Mesenchymal stem cell (in vitro differentiated cells and primary cell): ENCODE data around the gene SCUBE1.

Experiments
- DNase-seq: peaks from one replicate; pipeline ENCODE4 v3.0.0-alpha.2; 2013
- H2AFZ ChIP-seq: one replicate; pipeline ENCODE4 v1.6.1; 2013; ENCODE audit warnings: low read depth, mild to moderate bottlenecking, control low read depth, inconsistent platforms, low read length, moderate library complexity
- H2AK5ac ChIP-seq: 2 replicates; pipeline ENCODE4 v1.6.1; 2013; ENCODE audit warnings: low read length, moderate library complexity, mild to moderate bottlenecking, inconsistent platforms; ENCODE audit not compliant: severe bottlenecking
- H2BK120ac ChIP-seq: one replicate; pipeline ENCODE4 v1.6.1; 2013; ENCODE audit warnings: low read depth, mild to moderate bottlenecking, inconsistent platforms, low read length, moderate library complexity
- H2BK12ac ChIP-seq, 2 experiments: one replicate each; pipeline ENCODE4 v1.6.1; 2013; ENCODE audit warnings: inconsistent platforms in 2 of 2, low read length in 2 of 2, mild to moderate bottlenecking in 2 of 2, moderate library complexity in 2 of 2, control low read depth in 1 of 2
- H2BK15ac ChIP-seq: one replicate; pipeline ENCODE4 v1.6.1; 2013; ENCODE audit warnings: mild to moderate bottlenecking, low read depth, inconsistent platforms; ENCODE audit not compliant: poor library complexity, severe bottlenecking
- H2BK5ac ChIP-seq: 2 replicates; pipeline ENCODE4 v1.6.1; 2013; ENCODE audit warnings: low read depth, mild to moderate bottlenecking, low read length, control low read depth, inconsistent platforms; ENCODE audit not compliant: poor library complexity, severe bottlenecking
- H3K14ac ChIP-seq, 2 experiments: one replicate each; pipeline ENCODE4 v1.6.1; 2013; ENCODE audit warnings: inconsistent platforms in 2 of 2, low read length in 2 of 2, control low read depth in 1 of 2, mild to moderate bottlenecking in 1 of 2, moderate library complexity in 1 of 2
- H3K18ac ChIP-seq, 2 experiments: one replicate each; pipeline ENCODE4 v1.6.1; 2013; ENCODE audit warnings: inconsistent platforms in 2 of 2, low read length in 2 of 2, control low read depth in 1 of 2, low read depth in 1 of 2, mild to moderate bottlenecking in 1 of 2
- H3K23ac ChIP-seq, 2 experiments: one replicate each; pipeline ENCODE4 v1.6.1; 2013; ENCODE audit warnings: inconsistent platforms in 2 of 2, low read length in 2 of 2, mild to moderate bottlenecking in 2 of 2, moderate library complexity in 2 of 2, control low read depth in 1 of 2
- H3K27ac ChIP-seq: 2 replicates; pipeline ENCODE4 v1.5.1; 2013; ENCODE audit warnings: mild to moderate bottlenecking, moderate library complexity, low read length, control low read depth, inconsistent platforms; ENCODE audit not compliant: poor library complexity, severe bottlenecking
- H3K27me3 ChIP-seq, 2 experiments: 2 replicates each; pipeline versions ENCODE4 v1.6.1 to v1.7.0; 2013; ENCODE audit warnings: low read length in 2 of 2, mild to moderate bottlenecking in 2 of 2, moderate library complexity in 2 of 2, control low read depth in 1 of 2, inconsistent platforms in 1 of 2; ENCODE audit not compliant: control insufficient read depth in 1 of 2, insufficient read depth in 1 of 2
- H3K36me3 ChIP-seq, 2 experiments: 2 replicates each; pipeline versions ENCODE4 v1.6.1 to v1.7.0; 2013; ENCODE audit warnings: low read length in 2 of 2, control low read depth in 1 of 2, inconsistent platforms in 1 of 2, low read depth in 1 of 2, mild to moderate bottlenecking in 1 of 2; ENCODE audit not compliant: insufficient read depth in 2 of 2, control insufficient read depth in 1 of 2
- H3K4ac ChIP-seq, 2 experiments: one replicate each; pipeline ENCODE4 v1.6.1; 2013; ENCODE audit warnings: inconsistent platforms in 2 of 2, low read length in 2 of 2, mild to moderate bottlenecking in 2 of 2, moderate library complexity in 2 of 2, control low read depth in 1 of 2, low read depth in 1 of 2
- H3K4me1 ChIP-seq: 2 replicates; pipeline ENCODE4 v1.6.1; 2013; ENCODE audit warnings: low read depth, low read length, control low read depth; ENCODE audit not compliant: control insufficient read depth, insufficient read depth
- H3K4me2 ChIP-seq: 2 replicates; pipeline ENCODE4 v1.6.1; 2013; ENCODE audit warnings: low read length, mild to moderate bottlenecking, inconsistent platforms; ENCODE audit not compliant: poor library complexity, severe bottlenecking
- H3K4me3 ChIP-seq, 2 experiments: 2 replicates each; pipeline versions ENCODE4 v1.5.1 to v1.7.0; 2013; ENCODE audit warnings: low read length in 2 of 2, mild to moderate bottlenecking in 2 of 2, control low read depth in 1 of 2, low read depth in 1 of 2; ENCODE audit not compliant: insufficient read depth in 1 of 2
- H3K79me1 ChIP-seq: replicated peaks from 2 replicates; pipeline ENCODE4 v1.6.1; 2013; ENCODE audit warnings: mild to moderate bottlenecking, control low read depth, low read length, inconsistent platforms; ENCODE audit not compliant: poor library complexity, severe bottlenecking
- H3K9ac ChIP-seq: 2 replicates; pipeline ENCODE4 v1.7.0; 2013; ENCODE audit warnings: mild to moderate bottlenecking, low read length, moderate library complexity
- H3K9me3 ChIP-seq: 2 replicates; pipeline ENCODE4 v1.7.0; 2013; ENCODE audit warnings: mild to moderate bottlenecking, low read length; ENCODE audit not compliant: control insufficient read depth
- H4K8ac ChIP-seq: one replicate; pipeline ENCODE4 v1.6.1; 2013; ENCODE audit warnings: inconsistent platforms, mild to moderate bottlenecking, low read length, moderate library complexity
- H4K91ac ChIP-seq: one replicate; pipeline ENCODE4 v1.6.1; 2013; ENCODE audit warnings: mild to moderate bottlenecking, low read length, inconsistent platforms
- WGBS: methylation state at CpG from one replicate; pipeline ENCODE4 v1.1.7; 2013; ENCODE audit warnings: mixed read lengths; 5-methylcytosine and 5-hydroxymethylcytosine counted together

Gene SCUBE1

GRCh38 chr22:43186272-43187170 is 156.7 kb downstream of the SCUBE1 start, which contains the start of gene TTLL12:
Gene TTLL12, minus strand, starts transcription at chr22:43187134. Its CDS starts 65 bp downstream, at chr22:43187069.
- Histone ChIP-seq H3K23ac (peak within 1 kb of the TSS; percentile 42 to 91), H3K4me3 (peak within 1 kb of the TSS; percentile 77 to 85)

GRCh38 chr22:43185860-43186261 is 157.3 kb downstream of the SCUBE1 start:
- WGBS, result 28% methylated on average over 12 of the region's 12 CpGs

More at GRCh38 chr22:43186272-43187170, 156.7 kb downstream of the SCUBE1 start, which contains the start of gene TTLL12:
- peak within 1 kb of the TSS; percentile 13 for H2AK5ac ChIP-seq
- H3K79me1 ChIP-seq, result peaks cover 32% of the 10 kb centered on the region
- peak within 1 kb of the TSS; percentile 93 for H2BK15ac ChIP-seq
- no peak within 1 kb of the TSS for H2BK5ac ChIP-seq
- peak; percentile 55 for DNase-seq
- peak within 1 kb of the TSS; percentile 91 to 97 for H3K18ac ChIP-seq
- H2BK120ac ChIP-seq, result peak within 1 kb of the TSS; percentile 64
- peak within 1 kb of the TSS; percentile 92 for H3K27ac ChIP-seq
- H3K27me3 ChIP-seq, result peaks cover 0 to 3% of the 10 kb centered on the region in 2 experiments
- peak within 1 kb of the TSS; percentile 97 for H4K8ac ChIP-seq
- peak within 1 kb of the TSS; percentile 41 to 79 for H3K4ac ChIP-seq
- peak within 1 kb of the TSS; percentile 35 to 88 for H2BK12ac ChIP-seq
- peaks cover 24% of the 10 kb centered on the region for H3K4me1 ChIP-seq
- peak within 1 kb of the TSS in 1 of 2 experiments; percentile 68 for H3K14ac ChIP-seq
- H3K4me2 ChIP-seq, result peak within 1 kb of the TSS; percentile 83
- peaks cover 0 to 9% of the 10 kb centered on the region in 2 experiments for H3K36me3 ChIP-seq
- H2AFZ ChIP-seq, result peak within 1 kb of the TSS; percentile 92
- peak within 1 kb of the TSS; percentile 88 for H3K9ac ChIP-seq
- 1% methylated on average over 32 of the region's 87 CpGs for WGBS
- peak within 1 kb of the TSS; percentile 52 for H4K91ac ChIP-seq
- H3K9me3 ChIP-seq, result no peaks in the 10 kb centered on the region

GRCh38 chr22:43183496-43184277 is 159.5 kb downstream of the SCUBE1 start:
- H3K23ac ChIP-seq, result peak overlapping the region in 1 of 2 experiments; percentile 77
- H3K18ac ChIP-seq, result peak overlapping the region; percentile 48 to 63
- no peak overlapping the region for H4K91ac ChIP-seq
- no peak overlapping the region for H3K4me3 ChIP-seq
- WGBS, result 75% methylated on average over 12 of the region's 12 CpGs
- H3K4me2 ChIP-seq, result no peak overlapping the region
- no peak overlapping the region for H2AK5ac ChIP-seq
- DNase-seq, result peak; percentile 84
- H3K14ac ChIP-seq, result no peak overlapping the region
- H3K4me1 ChIP-seq, result peaks cover 24% of the 10 kb centered on the region
- no peak overlapping the region for H2AFZ ChIP-seq
- H3K9me3 ChIP-seq, result no peaks in the 10 kb centered on the region
- H3K36me3 ChIP-seq, result peaks cover 24 to 37% of the 10 kb centered on the region in 2 experiments
- no peak overlapping the region for H2BK15ac ChIP-seq
- H2BK12ac ChIP-seq, result no peak overlapping the region
- no peak overlapping the region for H3K27ac ChIP-seq
- H2BK120ac ChIP-seq, result no peak overlapping the region
- H4K8ac ChIP-seq, result no peak overlapping the region
- H3K27me3 ChIP-seq, result no peaks in the 10 kb centered on the region
- no peak overlapping the region for H2BK5ac ChIP-seq
- H3K79me1 ChIP-seq, result peaks cover 38% of the 10 kb centered on the region
- no peak overlapping the region for H3K9ac ChIP-seq
- H3K4ac ChIP-seq, result no peak overlapping the region

More at GRCh38 chr22:43185860-43186261, 157.3 kb downstream of the SCUBE1 start:
- H3K27me3 ChIP-seq, result peaks cover 0 to 3% of the 10 kb centered on the region in 2 experiments
- no peak overlapping the region for H3K4ac ChIP-seq
- H3K4me1 ChIP-seq, result peaks cover 24% of the 10 kb centered on the region
- H4K91ac ChIP-seq, result no peak overlapping the region
- no peak overlapping the region for H2BK12ac ChIP-seq
- peak overlapping the region; percentile 36 to 85 for H3K4me3 ChIP-seq
- H2BK5ac ChIP-seq, result no peak overlapping the region
- peak overlapping the region in 1 of 2 experiments; percentile 16 for H3K18ac ChIP-seq
- H3K79me1 ChIP-seq, result peaks cover 33% of the 10 kb centered on the region
- no peak overlapping the region for H3K27ac ChIP-seq
- H2BK120ac ChIP-seq, result peak overlapping the region; percentile 64
- H2AK5ac ChIP-seq, result no peak overlapping the region
- no peak overlapping the region for H2AFZ ChIP-seq
- H3K36me3 ChIP-seq, result peaks cover 3 to 15% of the 10 kb centered on the region in 2 experiments
- peak; percentile 52 for DNase-seq
- H3K9me3 ChIP-seq, result no peaks in the 10 kb centered on the region
- peak overlapping the region; percentile 83 for H3K4me2 ChIP-seq
- H3K23ac ChIP-seq, result peak overlapping the region in 1 of 2 experiments; percentile 2
- H4K8ac ChIP-seq, result no peak overlapping the region
- H3K14ac ChIP-seq, result no peak overlapping the region
- H3K9ac ChIP-seq, result peak overlapping the region; percentile 88
- H2BK15ac ChIP-seq, result no peak overlapping the region
